Activated CD8-positive, alpha-beta memory T cell treated with anti-CD3 and anti-CD28 coated beads, Interleukin-2, amount 50 U/mL, for 24 hours (primary cell): ENCODE data around the gene CERS1.

Experiments
- DNase-seq: peaks from one replicate; pipeline ENCODE4 v3.0.0-alpha.2; 2020; ENCODE audit errors: extremely low read depth

Gene CERS1

DNA sequence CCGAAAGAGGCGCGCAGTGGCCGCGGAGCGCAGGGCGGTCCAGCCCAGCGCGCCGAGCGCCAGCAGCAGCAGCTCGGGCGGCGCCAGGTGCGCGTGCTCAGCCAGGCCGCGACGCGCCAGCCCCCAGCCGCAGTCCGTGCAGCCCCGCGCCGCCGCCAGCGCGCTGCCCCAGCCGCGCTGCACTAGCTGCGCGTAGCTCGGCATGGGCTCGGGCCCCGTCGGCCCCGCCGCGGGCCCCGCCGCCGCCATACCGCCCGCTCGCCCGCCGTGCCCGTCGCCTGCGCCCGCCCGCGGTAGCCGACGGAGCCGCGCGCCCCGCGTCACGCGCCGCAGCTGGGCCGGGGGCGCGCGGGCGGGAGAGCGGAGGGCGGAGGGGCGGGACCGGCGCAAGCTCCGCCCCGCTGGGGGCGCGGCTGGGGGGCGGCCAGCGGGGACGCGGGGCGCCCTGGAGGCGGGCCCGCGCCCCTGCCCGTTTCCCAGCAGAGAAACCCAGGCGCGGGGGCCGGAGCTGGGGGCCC is at the start of gene CERS1:
Gene CERS1 (minus strand): TSS at position 335 of the 518 bp plus-strand sequence. CDS start 86 bp downstream, at position 249.
- no peak for DNase-seq

DNA sequence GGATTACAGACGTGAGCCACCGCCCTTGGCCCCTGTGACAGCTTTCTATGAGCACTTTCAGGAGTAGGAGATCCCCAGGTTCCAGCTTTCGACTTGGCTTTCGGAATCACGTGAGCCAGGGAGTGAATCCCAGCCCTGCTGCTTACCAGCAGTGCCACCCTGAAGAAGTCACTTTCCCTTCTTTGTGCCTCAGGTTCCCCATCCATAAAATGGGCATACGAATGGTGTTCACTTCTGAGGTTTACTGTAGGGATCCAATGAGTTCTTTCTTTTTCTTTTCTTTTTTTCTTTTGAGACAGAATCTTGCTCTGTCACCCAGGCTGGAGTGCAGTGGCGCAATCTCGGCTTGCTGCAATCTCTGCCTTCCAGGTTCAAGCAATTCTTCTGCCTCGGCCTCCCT is 49.3 kb upstream of the CERS1 start:
- DNase-seq = no peak

DNA sequence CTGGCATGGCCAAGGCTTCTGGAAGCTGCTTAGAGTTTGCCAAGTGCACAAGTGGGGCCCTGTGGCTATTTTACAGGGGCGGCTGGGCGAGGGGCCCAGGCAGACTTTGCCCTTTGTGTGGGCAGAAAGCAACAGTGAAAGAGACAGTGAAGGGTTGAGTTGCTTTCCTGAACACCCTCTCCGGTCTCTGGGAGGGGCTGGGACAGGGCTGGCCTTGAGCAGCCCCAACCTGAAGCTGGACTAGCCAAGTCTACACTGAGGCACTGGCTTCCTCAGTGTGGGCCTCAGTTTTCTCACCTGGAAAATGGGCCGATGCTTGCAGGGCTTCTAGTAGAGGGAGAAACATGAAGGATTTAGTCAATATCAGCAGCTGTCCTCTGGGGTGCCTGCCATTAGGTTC is 47.5 kb upstream of the CERS1 start:
- DNase-seq = no peak

DNA sequence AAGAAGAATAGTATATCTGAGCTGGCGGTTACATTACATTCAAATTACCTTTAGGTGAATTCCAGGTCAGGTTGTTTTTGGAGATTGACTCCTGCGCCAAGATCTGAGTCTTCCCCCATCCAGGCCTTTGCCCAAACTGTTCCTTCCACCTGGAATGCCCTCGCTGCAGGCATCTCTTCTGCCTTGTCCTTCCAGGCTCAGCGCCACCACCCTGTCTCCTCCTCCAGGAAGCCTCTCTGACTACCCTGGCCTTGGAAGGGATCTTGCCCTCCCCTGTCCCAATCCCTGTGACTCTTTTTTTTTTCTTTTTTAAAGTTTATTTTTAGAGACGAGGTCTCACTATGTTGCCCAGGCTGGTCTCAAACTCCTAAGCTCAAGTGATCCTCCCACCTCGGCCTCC is 46.7 kb upstream of the CERS1 start:
- DNase-seq = no peak

- DNase-seq = no peak
Observed at GRCh38 chr19:18941628-18942354, 45.8 kb upstream of the CERS1 start.

DNA sequence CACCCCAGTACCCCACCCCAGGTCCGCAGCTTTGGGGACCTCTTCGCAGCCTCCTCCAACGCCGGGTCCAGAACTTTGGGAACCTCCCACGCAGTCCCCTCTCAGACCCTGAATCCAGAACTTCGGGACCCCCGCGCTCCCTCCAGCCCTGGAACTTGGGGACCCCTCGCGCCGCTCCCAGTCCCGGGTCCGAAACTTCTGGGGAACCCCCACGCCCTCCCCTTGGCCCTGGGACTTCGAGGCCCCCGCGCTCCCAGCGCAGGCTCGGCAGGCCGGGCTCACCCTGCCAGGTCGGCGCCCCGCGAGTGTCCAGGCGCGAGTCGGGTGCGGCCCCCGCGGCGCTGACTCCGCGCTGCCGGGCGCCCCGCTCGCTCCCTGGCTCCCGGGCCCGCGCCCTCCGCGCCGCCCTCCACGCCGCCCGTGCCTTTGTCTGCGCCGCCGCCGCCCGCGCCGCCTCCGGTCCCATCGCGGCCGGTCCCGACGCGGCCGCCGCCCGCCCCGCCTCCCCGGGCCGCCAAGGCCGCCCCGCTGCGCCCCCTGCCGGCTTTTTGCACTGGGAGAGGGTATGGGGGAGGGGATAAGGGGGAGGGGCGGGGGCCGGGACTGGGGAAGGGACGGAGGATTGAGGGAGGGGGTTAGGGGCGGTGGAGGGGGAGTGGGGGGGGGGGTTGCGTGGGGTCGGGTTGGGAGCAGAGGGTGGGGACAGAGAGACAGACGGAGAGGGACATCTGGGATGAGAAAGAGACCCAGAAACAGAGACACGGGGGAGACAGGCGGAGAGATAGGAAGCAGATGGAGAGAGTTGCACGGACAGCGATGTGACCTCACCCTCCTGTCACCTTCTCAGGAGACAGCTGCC is 45.0 kb upstream of the CERS1 start, which contains the start of gene HOMER3:
Gene HOMER3 (minus strand): TSS at position 449 of the 859 bp plus-strand sequence. CDS start 2,235 bp downstream, outside the sequence.
- DNase-seq = peak; percentile 13

- DNase-seq = no peak
Observed at GRCh38 chr19:18939922-18940768, 44.2 kb upstream of the CERS1 start.

DNA sequence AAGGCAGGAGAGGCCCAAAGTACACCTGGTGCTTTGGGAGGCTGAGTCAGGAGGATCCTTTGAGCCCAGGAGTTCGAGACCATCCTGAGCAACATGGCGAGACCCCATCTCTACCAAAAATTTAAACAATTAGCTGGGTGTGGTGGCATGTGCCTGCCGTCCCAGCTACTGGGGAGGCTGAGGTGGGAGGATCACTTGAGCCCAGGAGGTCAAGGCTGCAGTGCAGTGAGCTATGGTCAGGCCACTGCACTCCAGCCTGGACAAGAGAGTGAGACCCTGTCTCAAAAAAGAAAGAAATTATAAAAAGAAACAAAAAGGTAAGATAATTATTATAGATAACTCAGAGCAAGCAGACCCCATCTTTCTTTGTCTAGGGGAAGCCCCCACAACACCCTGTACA is 43.2 kb upstream of the CERS1 start:
- DNase-seq = no peak

DNA sequence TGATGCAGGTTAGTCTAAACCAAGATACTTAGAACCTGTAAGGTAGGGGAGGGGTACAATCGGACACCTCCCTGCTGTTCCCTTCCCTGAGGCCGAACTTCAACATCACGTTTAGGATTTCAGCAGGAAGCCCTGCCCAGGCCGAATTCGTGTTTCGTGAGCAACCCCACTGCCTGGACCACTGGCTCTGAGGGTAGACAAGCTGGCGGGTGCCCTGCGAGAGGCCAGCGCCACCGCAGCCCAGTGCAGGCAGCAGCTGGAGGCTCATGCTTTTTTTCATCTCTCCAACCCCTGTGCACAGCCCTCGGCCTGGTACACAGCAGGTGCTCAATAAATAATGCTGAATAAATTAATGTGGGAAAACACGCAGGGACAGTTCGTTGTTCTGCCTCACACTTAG is 37.3 kb upstream of the CERS1 start:
- DNase-seq = no peak

- DNase-seq = peak; percentile 65
Observed at GRCh38 chr19:18932216-18932841, 36.4 kb upstream of the CERS1 start.

DNA sequence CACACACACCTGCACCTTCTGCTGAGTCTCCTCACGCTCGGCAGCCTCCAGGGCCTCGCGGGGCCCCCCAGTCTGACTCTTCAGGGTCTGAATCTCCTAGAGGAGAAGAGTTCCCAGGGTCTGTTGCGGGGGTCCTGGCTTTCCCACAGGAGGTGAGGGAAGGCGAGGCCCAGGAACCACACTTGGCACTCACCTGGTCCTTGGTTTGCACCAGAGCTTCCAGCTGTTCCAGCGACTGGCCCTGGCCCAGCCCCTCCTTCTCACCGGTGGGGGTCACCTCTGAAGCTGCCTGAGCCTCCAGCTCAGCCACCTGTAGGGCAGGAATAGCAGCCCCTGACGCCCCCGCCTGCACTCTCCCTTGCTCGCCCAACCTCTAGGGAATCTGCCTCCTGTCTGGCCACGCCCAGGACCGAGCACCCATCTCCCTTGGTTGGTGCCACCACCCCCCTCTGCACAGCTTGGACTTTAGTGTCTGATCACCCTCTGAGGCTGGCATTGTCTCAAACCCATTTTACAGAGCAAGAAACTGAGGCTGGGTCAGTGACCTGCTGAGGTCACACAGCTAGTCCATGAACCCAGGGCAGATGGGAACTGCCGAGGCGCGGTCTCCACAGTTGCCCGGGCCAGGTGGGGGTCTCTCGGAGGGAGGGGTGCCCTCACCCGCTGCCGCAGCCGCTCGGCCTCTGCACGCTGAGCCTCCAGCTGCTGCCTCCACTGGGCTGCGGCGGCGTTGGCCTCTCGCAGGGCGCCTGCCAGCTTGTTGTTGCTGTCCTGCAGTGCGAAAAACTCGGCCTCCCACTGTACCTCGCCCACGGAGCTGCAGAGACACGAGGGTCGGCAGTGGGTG is 35.6 kb upstream of the CERS1 start:
- no peak for DNase-seq

DNA sequence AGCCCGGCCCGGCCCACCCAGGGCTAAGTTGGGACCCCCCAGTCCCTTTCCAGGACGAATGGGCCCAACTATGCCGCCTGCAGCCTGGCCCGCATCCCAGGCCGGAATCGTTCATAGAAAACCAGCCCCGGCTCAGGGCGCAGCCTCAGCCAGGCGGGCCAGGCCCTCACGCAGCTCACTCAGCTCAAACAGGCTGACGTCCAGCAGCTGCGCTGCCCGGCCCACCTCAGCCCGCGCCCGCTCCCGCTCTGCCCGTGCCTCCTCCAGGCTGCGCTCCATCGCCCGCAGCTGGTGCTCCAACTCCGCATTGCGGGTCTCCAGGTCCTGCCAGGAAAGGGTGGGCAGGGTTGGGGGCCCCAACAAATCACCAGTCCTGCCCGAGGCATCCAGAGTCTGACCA is 33.4 kb upstream of the CERS1 start:
- no peak for DNase-seq

DNA sequence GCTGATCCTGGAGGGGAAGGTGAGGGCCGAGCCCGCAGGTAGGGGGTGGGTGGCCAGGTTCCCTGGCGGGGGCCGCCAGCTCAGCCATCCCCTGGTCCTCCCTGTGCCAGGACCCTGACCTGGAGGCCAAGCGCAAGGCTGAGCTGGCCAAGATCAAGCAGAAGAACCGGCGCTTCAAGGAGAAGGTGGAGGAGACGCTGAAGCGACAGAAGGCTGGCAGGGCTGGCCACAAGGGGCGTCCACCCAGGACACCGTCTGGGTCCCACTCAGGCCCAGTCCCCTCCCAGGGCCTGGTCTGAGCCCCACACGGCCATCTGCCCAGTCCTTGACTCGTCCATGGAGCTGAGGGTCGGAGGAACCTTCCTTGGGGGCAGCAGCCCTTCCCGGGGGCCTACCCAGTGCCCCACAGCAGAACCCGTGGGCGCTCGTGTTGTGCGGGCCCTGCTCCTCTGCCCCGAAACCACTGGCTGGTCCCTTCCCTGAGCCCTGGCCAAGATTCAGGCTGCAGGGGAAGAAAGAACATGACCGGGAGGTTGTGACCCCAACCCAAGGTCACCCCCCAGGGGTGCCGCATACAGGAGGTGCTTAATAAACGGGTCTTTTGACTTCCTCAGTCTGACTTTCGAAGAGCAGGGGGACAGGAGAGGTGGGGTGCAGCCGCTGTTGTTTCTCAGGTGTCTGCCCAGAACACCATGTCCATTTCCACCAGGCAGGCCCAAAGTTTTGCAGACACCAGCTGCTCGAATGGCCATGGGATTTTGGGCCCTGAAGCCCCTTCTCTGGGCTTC is 32.3 kb upstream of the CERS1 start:
- no peak for DNase-seq

DNA sequence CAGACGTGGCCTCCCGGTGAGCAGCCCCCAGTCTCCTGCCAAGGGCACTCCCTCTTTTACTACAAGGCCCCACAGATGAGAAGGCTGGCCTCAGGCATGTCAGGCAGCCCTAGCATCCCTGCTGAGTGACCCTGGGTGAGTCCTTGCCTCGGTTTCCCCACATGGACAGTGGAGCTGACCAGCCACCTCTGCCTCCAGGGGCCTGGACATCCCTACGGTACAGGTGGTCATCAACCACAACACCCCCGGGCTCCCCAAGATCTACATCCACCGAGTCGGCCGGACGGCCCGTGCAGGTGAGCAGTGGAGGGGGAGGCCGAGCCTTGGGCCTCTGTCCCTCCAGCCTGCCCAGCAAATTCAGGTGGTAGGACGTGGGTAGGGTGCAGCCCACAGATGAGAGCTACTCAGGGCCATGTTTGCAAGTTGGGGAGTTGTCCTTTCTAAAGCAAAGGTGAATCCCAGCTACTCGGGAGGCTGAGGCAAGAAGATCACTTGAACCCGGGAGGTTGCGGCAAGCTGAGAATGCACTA is 28.8 kb upstream of the CERS1 start:
- DNase-seq = no peak

- DNase-seq = no peak
Observed at GRCh38 chr19:18922228-18922985, 26.4 kb upstream of the CERS1 start.

DNA sequence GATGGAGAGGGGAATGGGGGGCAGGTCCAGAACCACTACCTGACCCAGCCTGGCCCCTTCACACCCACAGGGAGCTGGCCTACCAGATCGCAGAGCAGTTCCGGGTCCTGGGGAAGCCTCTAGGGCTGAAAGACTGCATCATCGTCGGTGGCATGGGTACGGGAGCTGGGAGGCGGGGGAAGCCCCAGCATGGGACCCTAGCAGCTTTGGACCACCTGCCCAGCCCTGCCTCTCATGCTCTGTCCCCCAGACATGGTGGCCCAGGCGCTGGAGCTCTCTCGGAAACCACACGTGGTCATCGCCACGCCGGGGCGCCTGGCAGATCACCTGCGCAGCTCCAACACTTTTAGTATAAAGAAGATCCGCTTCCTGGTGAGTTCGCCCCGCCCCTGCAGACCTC is 25.6 kb upstream of the CERS1 start:
- DNase-seq = no peak

DNA sequence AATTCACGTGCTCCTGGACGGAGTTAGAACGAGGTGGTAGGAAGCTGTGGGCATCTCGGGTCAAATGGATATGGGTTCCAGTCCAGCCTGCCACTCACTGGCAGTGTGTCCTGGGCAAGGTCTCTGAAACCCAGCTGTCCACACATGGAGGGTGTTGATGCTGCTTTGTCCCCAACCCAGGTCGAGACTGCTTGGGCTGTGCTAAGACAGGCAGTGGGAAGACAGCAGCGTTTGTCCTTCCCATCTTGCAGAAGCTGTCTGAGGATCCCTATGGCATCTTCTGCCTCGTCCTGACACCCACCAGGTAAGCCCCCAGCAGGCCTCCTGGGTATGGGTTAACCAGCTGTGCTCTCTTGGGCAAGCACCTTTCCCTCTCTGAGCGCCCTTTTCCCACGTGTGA is 24.4 kb upstream of the CERS1 start:
- DNase-seq = no peak

GRCh38 chr19:18919900-18920214 is 23.9 kb upstream of the CERS1 start:
- DNase-seq = no peak
